OCI-LY3 (cell line): ENCODE data around the gene MGMT.

Experiments
- EZH2phosphoT487 ChIP-seq: fragments of 200-600 bp; shearing (Covaris generic); IDR thresholded peaks from 2 replicates; pipeline ENCODE4 v1.6.1; 2018; ENCODE audit warnings: antibody characterized with exemption, mixed run types, low read depth
- TF ChIP-seq, protein P1 (sequence below): fragments of 200-600, 300-600 bp; sonication (generic); IDR thresholded peaks from 2 replicates; pipeline ENCODE4 v1.5.1; 2014; ENCODE audit warnings: antibody characterized with exemption, low read length, low read depth

DNA sequence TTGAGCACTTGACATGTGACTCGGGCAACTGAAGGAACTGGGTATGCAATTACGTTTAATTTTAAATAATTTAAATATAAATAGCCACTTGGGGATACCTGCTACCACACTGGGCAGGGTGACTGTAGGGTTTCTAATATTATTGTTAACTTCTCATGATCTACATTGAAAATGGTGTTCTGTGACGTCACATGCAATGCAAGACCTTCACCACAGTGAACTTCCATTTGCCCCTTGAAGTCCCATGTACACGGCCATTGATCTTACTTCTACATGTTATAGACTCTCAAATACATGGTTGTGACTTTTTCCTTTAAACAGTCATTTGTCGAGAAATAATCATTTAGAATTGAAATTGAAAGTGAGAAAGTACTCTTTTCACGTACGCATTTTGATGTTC lies 154.0 kb downstream of the MGMT start:
- TF ChIP-seq, protein P1, sequence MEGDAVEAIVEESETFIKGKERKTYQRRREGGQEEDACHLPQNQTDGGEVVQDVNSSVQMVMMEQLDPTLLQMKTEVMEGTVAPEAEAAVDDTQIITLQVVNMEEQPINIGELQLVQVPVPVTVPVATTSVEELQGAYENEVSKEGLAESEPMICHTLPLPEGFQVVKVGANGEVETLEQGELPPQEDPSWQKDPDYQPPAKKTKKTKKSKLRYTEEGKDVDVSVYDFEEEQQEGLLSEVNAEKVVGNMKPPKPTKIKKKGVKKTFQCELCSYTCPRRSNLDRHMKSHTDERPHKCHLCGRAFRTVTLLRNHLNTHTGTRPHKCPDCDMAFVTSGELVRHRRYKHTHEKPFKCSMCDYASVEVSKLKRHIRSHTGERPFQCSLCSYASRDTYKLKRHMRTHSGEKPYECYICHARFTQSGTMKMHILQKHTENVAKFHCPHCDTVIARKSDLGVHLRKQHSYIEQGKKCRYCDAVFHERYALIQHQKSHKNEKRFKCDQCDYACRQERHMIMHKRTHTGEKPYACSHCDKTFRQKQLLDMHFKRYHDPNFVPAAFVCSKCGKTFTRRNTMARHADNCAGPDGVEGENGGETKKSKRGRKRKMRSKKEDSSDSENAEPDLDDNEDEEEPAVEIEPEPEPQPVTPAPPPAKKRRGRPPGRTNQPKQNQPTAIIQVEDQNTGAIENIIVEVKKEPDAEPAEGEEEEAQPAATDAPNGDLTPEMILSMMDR = no peak
- no peak for TF ChIP-seq EZH2phosphoT487
